Measurements from ENCODE around the gene PRG3. TPM values are rescaled to one million over a fixed set of nuclear protein-coding genes. Genes with fewer than 3 reads are reported as not detected.

PRG3 gene
- total and polyA plus RNA-seq, 2 of the 13 experiments (the other 11 are each of a cell fraction or from before 2014, with no cell fraction given), result not detected

DNA sequence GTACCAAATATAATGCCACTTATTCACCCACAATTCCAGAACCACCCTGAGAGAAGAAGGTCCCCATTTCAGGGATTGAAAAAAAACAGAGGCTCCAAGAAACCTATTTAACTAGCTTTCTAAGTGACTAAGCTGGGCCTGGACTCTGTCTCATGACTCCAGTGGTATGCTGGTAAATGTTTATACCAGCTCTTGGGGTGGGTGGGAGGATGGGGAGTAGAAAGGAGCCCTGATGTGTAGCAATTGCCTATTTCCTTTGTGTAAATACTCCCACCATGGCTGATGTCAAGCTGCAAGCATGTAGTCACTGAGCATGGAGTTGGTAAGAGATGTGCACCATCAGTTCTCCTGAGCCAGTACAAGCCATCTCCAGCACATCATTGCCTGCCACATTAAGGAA lies 2.8 kb downstream of the PRG3 start (continued):
- no peak for TF ChIP-seq JUND (CRISPR knock-in tag; IDR thresholded peaks at IDR 0.05)
- no peak for TF ChIP-seq RCOR2 (CRISPR knock-in tag; IDR thresholded peaks at IDR 0.05)
- TF ChIP-seq PREB (CRISPR knock-in tag; IDR thresholded peaks at IDR 0.05), result no peak
- TF ChIP-seq ZNF678 (CRISPR knock-in tag; IDR thresholded peaks at IDR 0.05), result no peak
- no peak for TF ChIP-seq ZNF12 (CRISPR knock-in tag; IDR thresholded peaks at IDR 0.05)

GRCh38 chr11:57377107-57377506 lies 3.8 kb downstream of the PRG3 start:
- in situ Hi-C loops (cut with HindIII; ENCODE audit: extremely low pct_ligation_motif_present, low pct_unique_long_range_greater_than_20kb), result no loop called here
- Histone ChIP-seq H3K4me2 (ENCODE audit: low read depth, low read length) (no peak overlapping the region), H3K9me3 (ENCODE audit: low read length) (no peaks in the 10 kb centered on the region), H3K27ac (ENCODE audit: extremely low read length, insufficient read depth, low read length) (no peak overlapping the region), H3K79me2 (ENCODE audit: insufficient read depth, low read length) (no peaks in the 10 kb centered on the region), H3K4me1 (ENCODE audit: insufficient read depth, low read length) (peaks cover 13% of the 10 kb centered on the region), H4K20me1 (ENCODE audit: insufficient read depth, low read length) (no peaks in the 10 kb centered on the region), H3K36me3 (replicated peaks in 1 of 2; ENCODE audit: control insufficient read depth in 1 of 2, insufficient read depth in 2 of 2, low read length in 2 of 2) (no peaks in the 10 kb centered on the region), H3K9ac (ENCODE audit: insufficient read depth, low read depth, low read length) (no peak overlapping the region), H3K27me3 (ENCODE audit: control insufficient read depth in 1 of 2, insufficient read depth in 2 of 2, low read length in 2 of 2) (peaks cover 0 to 4% of the 10 kb centered on the region in 2 experiments; a peak in 2 of 5 replicates), H3K4me3 (replicated peaks in 1 of 3; ENCODE audit: insufficient read depth in 1 of 3, low read depth in 2 of 3, low read length in 3 of 3) (no peak overlapping the region), H2AFZ (ENCODE audit: low read length) (no peak overlapping the region)
- intact Hi-C loops (cut with micrococcal nuclease; ENCODE audit: unreplicated experiment), result no loop called here
- ATAC-seq, result no peak
- DNase-seq (ENCODE audit: low spot score), result no peak
- no peak for FAIRE-seq
- BruUV-seq (replicated peaks), result no TSS peak
- CTCF ChIA-PET (ENCODE audit: low intra/inter-chr PET ratio, low total read pairs), result no interaction called here
- 54% methylated on average over 3 of the region's 5 CpGs for WGBS (ENCODE audit: low lambda C conversion rate)
- POLR2A ChIA-PET, result no interaction called here
- TF ChIP-seq ZNF143 (CRISPR knock-in tag; IDR thresholded peaks at IDR 0.05) (no peak), ZNF225 (CRISPR knock-in tag; IDR thresholded peaks at IDR 0.05) (no peak), RXRB (CRISPR knock-in tag; IDR thresholded peaks at IDR 0.05; ENCODE audit: borderline replicate concordance) (no peak), ZGPAT (CRISPR knock-in tag; IDR thresholded peaks at IDR 0.05) (no peak), ZNF724P (CRISPR knock-in tag; IDR thresholded peaks at IDR 0.05; ENCODE audit: borderline replicate concordance) (no peak), TBL1XR1 (IDR thresholded peaks at IDR 0.05; ENCODE audit: borderline replicate concordance, low read length, partially characterized antibody) (no peak), CENPX (CRISPR knock-in tag; IDR thresholded peaks at IDR 0.05) (no peak), ZBTB38 (CRISPR knock-in tag; IDR thresholded peaks at IDR 0.05) (no peak), ZNF75D (CRISPR knock-in tag; IDR thresholded peaks at IDR 0.05; ENCODE audit: borderline replicate concordance) (no peak), ZXDC (CRISPR knock-in tag; IDR thresholded peaks at IDR 0.05) (no peak), ZNF446 (CRISPR knock-in tag; IDR thresholded peaks at IDR 0.05) (no peak), PAF1 (CRISPR knock-in tag; IDR thresholded peaks at IDR 0.05) (no peak), ZBTB8A (CRISPR knock-in tag; IDR thresholded peaks at IDR 0.05; ENCODE audit: borderline replicate concordance, low read depth) (no peak)
- TF ChIP-seq, protein P1, sequence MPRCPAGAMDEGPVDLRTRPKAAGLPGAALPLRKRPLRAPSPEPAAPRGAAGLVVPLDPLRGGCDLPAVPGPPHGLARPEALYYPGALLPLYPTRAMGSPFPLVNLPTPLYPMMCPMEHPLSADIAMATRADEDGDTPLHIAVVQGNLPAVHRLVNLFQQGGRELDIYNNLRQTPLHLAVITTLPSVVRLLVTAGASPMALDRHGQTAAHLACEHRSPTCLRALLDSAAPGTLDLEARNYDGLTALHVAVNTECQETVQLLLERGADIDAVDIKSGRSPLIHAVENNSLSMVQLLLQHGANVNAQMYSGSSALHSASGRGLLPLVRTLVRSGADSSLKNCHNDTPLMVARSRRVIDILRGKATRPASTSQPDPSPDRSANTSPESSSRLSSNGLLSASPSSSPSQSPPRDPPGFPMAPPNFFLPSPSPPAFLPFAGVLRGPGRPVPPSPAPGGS (CRISPR knock-in tag; IDR thresholded peaks at IDR 0.05), result no peak

All from HepG2 (cell line).